ENCODE results near the gene BSG.

The BSG gene

DNA sequence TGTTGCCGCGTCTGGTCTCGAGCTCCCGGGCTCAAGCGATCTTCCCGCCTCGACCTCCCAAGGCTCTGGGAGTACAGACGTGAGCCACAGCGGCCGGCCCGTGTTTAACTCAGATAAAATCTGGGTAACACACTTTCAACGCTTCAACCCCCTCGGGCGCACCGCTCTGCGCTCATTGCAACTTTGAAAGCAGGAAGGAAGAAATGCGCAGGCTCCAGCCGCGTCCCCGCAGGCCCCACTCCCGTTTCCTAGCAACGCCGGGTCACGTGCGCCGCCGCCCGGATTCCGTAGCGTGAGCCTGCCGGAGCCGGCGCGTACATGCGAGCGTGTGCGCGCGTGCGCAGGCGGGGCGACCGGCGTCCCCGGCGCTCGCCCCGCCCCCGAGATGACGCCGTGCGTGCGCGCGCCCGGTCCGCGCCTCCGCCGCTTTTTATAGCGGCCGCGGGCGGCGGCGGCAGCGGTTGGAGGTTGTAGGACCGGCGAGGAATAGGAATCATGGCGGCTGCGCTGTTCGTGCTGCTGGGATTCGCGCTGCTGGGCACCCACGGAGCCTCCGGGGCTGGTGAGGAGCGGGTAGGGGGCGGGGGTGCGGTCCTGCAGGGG is at the start of gene BSG:
Gene BSG (plus strand): TSS at position 457 of the 603 bp plus-strand sequence. CDS start 39 bp downstream, at position 496.
- DNase-seq (ENCODE audit: low read depth in 4 of 4, low spot score in 1 of 4), result peak; percentile 95 to 98 (median 97)

DNA sequence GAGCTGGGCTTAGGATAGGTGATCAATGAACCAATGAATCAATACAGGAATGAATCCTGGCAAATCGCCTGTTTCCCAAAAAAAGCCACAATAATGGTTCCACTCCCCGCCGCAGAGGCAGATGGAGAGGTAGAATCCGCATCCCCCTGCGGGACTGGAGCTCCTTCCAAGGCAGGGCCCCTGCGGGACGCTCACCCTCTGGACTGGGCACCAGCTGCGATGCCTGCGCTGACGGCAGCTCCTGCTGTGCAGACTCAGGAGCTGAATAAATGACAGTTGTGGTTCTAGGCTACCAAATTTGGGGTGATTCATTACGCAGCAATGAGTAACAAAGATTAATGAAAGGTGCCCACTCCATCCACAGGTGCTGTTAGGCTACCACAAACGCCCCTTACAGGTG is 49.7 kb upstream of the BSG start:
- DNase-seq (ENCODE audit: low read depth in 4 of 4, low spot score in 1 of 4), result no peak

DNA sequence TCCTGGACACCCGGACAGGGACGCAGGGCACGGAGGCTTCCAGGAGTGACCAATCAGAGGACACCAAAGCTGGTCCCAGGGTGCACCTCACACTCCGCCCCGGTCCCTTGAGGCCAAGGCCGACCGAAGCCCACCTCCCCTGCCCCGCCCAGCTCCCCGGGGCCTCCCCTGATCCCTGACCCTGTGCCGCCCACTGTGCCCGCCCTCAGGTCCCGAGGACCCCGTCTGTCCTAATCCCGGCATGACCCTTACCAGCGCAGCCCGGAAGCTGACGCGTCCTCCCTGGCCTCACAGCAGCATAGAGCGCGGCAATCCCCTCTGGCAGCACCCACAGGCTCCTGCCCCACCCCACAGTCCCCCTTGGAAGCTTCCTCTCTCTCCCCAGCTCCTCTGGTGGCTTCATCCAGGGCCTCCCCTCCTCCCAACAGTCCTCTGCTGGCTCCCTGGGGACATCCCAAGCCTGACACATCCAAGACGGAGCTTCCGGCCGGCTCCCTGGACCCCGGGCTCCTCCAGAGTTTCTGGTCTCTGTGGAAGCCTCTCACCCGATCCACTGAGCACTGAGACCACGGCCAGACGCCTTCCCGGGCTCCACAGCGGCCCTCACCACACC is 48.2 kb upstream of the BSG start:
- DNase-seq (ENCODE audit: low read depth in 4 of 4, low spot score in 1 of 4), result no peak

DNA sequence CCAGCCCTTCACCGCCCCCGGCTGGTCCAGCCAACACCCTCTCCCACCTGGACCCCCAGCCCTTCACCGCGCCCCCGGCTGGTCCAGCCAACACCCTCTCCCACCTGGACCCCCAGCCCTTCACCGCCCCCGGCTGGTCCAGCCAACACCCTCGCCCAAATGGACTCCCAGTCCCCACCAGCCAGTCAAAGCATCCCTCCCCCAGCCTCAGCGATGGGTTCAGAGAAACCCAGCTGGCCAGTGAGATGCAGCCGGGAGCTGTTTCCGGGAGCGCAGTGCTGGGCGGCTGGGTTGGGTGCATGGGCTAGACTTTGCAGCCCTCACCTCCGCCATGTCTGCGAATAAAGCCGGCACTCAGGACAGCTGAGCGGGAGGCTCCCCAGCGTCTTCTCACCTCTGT is 47.4 kb upstream of the BSG start:
- no peak for DNase-seq (ENCODE audit: low read depth in 4 of 4, low spot score in 1 of 4)

DNA sequence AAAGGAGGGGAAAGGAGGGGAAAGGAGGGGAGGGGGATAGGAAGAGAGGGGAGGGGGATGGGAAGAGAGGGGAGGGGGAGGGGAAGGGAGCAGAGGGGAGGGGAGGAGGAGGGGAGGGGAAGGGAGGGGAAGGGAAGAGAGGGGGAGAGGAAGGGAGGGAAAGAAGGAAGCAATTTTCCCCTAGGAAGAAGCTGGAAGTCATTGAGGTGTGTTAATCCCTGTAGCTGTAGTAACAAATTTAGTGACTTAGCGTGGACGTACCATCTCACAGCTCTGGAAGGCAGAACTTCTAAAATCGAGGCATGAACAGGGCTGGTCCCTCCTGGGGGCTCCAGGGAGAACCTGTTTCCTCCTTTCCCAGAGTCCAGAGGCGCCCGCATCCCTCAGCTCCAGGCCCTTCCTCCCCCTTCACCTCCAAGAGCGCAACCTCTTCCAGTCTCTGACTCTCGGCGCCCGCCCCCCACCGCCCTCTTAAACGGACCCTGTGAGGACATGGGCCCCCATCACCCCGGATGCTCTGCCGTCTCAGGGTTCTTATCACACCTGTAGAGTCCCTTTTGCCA is 46.5 kb upstream of the BSG start:
- no peak for DNase-seq (ENCODE audit: low read depth in 4 of 4, low spot score in 1 of 4)

DNA sequence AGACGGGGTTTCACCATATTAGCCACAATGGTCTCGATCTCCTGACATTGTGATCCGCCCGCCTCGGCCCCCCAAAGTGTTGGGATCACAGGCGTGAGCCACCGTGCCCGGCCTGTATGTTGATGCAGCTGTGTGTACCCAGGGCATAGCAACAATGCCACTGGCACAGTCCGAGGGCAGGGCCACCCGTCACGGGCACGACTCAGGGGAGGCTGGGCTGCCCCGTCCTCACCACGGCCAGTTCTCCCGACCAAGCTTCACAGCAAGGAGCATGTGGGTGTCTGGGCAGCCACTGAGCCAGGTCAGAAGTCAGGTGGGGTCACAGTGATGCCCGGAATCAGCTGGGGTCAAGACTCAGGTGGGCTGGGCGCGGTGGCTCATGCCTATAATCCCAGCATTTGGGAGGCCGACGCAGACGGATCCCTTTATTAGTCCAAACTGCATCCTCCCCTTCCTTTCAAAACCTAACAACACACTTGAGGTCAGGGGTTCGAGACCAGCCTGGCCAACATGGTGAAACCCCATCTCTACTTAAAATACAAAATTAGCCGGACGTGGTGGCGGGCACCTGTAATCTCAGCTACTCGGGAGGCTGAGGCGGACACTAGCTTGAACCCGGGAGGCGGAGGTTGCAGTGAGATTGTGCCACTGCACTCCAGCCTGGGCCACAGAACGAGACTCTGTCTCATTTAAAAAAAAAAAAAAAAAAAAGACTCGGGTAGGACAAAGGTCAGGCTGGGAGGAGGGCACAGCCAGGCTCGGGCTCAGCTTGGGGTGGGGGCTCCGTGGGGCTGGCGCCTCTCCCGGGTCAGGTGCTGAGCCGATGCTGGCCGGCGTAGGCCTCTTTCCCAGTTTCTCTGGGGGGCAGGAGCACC is 42.0 kb upstream of the BSG start:
- DNase-seq (ENCODE audit: low read depth in 4 of 4, low spot score in 1 of 4), result no peak

DNA sequence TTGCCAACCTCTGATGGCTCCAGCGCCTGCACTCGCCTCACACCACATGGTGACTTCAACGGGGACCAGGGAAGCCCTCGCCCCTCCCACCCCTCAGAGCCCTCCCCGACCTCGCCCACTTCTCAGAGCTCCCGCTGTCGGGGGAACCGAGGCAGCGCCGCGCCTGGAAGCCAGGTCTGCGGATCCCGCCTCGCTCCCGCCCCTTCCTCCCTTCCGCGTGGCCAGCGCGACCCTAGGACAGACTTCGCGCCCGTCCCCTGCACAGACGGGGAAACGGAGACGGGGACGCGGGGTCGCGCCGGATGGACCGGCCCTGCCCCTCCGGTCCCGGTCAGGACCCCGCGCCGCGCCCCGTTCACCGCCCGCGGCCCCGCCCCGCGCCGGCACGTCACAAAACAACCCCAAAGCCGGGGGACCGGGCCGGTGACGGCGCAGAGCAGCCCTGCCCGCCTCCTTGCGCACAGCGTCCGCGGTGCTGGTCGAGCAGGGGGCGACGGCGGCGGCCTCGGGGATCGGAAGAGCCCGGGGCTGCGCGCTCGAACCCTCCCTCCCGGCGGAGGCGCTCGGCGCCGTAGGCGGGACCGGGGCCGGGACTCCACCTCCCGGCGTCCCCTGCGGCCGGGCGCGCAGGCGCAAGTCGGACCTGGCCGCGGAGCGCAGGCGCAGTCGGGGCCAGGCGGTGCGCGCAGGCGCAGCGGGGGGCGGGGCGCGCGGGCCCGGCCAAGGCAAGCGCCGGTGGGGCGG is 41.2 kb upstream of the BSG start:
- peak; percentile 65 to 84 (median 72) for DNase-seq (ENCODE audit: low read depth in 4 of 4, low spot score in 1 of 4)

DNA sequence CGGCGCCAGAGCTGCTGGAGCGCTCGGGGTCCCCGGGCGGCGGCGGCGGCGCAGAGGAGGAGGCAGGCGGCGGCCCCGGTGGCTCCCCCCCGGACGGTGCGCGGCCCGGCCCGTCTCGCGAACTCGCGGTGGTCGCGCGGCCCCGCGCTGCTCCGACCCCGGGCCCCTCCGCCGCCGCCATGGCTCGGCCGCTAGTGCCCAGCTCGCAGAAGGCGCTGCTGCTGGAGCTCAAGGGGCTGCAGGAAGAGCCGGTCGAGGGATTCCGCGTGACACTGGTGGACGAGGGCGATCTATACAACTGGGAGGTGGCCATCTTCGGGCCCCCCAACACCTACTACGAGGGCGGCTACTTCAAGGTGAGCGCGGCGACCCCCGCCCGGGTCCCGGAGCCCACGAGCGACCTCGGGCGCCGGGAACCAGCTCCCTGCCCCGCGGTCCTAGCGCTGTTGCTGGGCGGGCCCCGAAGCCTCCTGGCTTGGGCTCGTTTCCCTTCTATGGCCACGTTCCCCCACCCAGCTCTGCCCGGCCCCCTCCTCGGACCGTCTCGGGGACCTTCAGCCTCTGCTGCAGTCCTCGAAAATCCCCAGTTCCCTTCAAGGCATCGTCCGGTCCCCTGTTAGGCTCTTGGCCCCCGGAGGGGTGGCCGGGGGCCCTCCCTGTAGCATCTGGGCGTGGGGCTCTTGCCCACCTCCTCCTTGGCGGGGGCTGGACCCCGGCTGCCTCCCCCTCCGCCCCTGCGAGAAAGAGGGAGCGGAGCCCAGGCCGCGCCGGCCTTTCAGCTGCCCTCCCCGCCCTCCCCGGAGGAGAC is 40.4 kb upstream of the BSG start, which contains the start of gene CDC34:
Gene CDC34 (plus strand): TSS at position 8 of the 808 bp plus-strand sequence. CDS start 172 bp downstream, at position 180.
- DNase-seq (ENCODE audit: low read depth in 4 of 4, low spot score in 1 of 4), result no peak

DNA sequence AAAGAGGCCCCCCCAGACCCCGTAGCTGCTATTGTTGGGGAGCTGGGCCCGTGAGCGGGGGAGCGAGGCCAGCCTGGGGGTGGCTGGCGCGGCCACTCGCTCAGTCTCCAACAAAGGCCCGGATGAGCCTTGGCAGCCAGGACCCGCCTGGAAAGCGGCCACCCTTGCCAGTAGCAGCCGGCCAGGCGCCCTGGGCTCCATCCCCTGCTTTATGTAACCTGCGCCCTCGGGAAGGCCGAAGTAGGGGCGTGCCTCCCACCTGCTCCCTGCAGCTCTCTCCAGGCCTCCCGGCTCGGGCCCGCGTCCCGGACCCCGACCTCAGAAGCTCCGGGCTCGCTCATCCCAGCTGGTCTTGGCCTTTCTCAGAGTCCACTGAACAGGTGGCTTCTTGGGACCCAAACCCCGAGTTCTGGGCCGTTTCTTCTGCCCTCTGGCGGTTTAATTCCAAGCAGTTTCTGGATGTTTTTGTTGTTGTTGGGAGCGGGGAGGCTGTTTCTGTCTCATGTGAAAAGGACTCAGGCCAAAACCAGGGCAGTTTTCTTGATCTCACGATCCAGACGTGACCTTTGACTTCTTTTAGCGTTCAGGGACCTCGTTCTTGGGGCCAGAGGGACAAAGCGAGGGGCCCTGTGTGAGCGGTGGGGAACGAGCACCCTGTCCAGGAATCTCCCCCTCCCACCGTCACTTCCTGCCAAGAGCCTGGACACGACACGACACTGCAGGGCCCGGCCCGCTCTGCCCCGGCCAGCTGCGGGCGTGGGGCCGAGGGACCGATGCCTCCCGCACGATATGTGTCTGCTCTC is 39.6 kb upstream of the BSG start:
- no peak for DNase-seq (ENCODE audit: low read depth in 4 of 4, low spot score in 1 of 4)

DNA sequence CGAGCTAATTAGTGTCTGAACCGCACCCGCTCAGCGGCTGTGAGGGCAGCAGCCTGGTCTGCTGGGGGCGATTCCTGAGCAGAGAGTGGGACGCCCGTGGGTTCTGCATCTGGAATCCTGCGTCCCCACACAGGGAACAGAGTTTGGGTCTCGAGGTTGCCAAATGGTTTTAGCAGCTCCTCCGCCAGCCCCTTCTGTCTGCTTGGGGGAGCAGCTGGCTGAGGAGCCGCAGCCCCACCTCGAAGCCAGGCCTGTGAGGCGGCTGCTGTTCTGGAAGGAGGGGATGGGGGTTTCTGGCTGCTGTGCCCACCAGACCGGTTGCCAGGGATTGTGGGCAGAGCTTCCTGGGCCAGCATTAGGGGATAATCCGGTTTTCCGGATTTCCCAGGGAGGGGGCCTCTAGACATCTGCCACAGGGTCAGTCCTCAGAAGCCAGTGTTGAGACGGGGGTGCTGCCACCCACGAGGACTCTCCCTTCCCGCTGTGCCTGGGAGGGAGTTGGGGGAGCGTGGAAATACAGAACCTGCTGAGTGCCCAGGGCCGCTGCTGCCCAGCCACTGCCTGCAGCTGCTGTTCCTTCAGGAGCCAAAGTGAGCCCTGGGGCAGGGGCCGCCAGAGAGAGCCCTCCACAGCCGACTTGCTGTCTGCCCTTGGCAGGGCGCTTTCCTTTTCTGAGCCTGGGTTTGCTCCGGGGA is 38.9 kb upstream of the BSG start:
- no peak for DNase-seq (ENCODE audit: low read depth in 4 of 4, low spot score in 1 of 4)

DNA sequence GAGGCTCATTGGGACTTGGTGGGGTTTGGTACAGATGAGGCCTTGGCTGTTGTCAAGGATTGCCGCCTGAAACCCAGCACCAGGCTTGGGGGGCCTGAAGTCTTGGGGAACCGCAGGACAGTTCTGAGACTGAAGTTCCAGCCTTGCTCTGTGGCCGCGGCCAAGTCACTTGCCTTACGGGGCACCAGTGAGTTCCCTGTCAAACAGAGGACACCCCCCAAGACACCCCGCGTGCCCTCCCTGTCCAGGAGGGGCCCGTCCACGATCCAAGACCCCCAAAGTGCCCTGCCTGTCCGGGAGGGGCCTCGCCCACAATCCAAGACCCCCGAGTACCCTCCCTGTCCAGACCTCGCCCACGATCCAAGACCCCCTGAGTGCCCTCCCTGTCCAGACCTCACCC is 38.3 kb upstream of the BSG start:
- DNase-seq (ENCODE audit: low read depth in 4 of 4, low spot score in 1 of 4), result no peak

DNA sequence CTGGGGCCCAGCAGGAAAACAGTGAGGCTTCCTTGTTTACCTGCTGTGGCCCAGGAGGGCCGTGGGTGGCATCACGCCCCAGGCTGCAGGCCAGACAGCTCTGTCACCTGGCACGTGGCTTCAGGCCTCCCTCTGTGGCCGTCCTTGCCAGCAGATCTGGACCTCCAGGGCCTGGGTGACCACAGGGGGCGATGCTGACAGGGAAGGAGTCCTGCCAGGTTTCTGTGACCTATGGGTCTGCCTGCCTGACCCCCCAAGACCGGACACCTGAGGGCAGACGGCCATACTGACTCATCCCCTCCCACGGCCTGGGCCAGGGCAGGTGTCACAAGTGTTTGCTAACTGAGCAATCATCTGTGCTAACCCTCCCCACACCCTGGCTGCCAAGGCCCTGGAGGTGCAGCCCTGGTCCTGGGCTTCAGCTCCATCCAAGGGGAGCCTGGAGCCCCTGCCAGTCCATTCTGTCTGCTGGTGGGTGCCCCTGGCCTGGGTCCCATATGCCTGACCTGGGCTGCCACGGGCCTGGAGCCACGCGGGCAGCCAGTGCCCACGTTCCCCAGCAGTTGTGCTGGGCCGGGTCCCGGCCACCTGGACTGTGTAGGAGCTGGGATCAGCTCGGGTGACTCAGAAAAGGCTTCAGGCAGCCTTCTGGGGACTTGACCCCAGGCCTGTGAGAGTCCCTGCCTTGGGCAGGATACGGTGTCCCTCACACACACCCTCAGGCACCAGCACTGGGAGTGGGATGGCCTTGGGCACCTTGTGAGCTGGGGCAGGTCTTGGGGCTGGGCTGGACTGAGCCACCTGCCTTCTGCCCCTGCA is 37.2 kb upstream of the BSG start:
- no peak for DNase-seq (ENCODE audit: low read depth in 4 of 4, low spot score in 1 of 4)

DNA sequence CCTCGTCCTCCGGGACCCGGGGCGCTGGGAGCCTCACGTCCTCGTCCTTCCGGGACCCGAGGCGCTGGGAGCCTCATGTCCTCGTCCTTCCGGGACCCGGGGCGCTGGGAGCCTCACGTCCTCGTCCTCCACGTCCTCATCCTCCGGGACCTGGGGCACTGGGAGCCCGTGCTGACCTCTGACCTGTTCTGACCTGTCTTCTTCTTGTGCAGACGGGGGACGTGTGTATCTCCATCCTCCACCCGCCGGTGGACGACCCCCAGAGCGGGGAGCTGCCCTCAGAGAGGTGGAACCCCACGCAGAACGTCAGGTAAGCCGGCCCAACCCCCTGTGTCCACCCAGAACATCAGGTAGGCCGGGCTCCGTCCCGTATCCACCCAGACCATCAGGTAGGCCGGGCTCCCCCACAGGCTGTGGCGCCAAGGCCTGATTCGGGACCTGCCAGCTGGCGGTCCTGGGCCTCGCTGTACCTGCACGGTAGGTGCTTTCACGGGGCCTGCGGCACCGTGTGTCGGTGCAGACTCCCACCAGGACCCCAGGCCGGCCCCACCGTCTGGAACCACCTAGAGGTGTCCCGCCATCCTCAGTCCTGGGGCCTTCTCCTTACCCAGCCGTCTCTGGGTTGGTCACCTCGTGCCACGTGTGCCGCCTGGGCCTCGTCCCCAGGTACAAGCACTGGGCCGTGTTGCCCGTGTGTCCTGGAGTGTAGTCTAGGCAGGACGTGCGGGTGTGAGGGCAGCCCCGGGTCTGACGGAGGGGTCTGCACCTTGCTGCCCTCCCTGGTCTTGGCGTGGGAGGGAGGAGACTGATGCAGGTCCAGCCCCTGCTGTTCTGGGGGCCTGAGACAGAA is 36.1 kb upstream of the BSG start:
- DNase-seq (ENCODE audit: low read depth in 4 of 4, low spot score in 1 of 4), result no peak

DNA sequence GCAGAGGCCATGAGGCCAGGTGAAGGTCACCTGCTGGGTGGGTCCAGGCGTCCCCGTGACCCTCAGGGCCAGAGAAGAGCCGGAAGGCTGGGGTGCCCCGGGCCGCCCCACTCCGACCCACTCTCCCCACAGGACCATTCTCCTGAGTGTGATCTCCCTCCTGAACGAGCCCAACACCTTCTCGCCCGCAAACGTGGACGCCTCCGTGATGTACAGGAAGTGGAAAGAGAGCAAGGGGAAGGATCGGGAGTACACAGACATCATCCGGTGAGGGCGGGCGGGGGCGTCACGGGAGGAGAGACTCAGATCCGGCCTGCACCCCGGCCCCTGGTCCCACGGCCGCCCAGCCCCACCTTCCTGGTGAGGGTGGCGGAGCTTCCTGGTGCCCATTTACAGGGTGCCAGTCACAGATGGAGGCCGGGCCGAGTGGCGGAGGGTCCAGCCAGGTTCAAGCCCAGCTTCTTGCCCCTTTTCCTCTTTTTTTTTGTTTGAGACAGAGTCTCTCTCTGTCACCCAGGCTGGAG is 35.5 kb upstream of the BSG start:
- DNase-seq (ENCODE audit: low read depth in 4 of 4, low spot score in 1 of 4), result no peak

DNA sequence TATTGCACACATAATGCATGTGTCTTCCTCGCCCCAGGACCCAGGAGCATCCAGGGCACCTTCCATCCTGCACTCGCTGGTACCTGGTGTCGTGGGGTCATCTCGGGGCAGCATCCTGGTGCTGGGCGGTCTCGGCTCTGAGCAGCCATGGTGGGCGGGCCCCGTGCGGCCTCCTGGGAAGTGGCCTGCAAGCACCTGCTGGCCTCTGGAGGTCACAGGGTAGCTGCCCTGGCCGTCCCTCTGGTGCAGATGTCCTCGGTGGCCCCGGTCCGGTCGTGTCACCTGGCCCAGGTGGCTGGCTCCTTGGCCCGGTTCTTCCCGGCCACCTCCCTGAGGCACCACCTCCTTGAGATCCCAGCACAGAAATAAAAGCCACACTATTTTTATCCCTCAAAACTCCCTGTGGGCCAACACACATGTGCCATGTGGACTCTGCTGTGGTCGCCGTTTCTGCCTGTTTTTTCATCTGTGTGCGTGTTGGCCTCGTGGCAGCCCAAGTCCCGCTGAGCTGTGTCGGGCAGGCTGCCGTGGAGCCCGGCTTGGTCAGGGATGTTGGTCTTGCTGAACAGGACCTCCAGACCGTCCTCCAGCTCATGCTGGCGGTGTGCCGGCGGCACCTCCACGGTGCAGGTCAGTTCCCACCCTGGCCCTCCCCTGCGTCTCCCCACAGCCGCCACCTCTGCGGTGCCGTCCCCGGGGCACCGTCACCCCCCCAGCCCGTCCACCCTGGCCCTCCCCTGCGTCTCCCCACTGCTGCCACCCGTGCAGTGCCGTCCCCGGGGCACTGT is 33.6 kb upstream of the BSG start:
- DNase-seq (ENCODE audit: low read depth in 4 of 4, low spot score in 1 of 4), result no peak

DNA sequence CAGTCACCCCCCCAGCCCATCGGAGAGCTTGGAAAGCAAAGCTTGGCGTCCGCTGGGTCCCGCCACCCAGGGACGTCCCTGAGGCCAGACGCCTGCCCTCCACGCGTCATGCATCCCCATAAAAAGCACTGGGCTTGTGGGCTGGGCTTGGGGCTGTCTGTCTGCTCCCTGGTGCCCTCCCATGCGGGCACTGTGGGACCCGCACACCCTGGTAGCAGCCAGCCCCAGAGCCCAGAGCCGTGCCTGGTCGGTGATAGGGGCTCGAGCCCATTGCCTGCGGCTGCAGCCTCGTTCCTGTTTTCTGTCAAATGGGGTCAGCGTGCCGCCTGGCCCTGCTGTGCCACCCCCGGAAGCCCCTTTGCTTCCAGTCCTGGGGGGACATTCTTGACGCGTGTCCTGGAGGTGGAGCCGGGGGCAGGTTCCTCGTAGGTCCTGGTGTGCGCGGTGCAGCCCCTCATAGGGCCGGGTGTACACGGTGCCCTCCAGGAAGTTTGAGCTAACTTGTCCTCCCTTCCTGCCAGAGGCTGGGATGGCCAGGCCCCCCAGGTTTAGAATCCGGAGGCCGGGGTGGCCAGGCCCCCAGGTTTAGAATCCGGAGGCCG is 32.9 kb upstream of the BSG start:
- DNase-seq (ENCODE audit: low read depth in 4 of 4, low spot score in 1 of 4), result no peak
